Putamen (tissue), 1 donor: Measurements from ENCODE around the gene NRIP1.

Experiments
- DNase-seq: peaks from one replicate; pipeline ENCODE4 v3.0.0-alpha.2; 2016; ENCODE audit warnings: low spot score

Gene NRIP1

DNA sequence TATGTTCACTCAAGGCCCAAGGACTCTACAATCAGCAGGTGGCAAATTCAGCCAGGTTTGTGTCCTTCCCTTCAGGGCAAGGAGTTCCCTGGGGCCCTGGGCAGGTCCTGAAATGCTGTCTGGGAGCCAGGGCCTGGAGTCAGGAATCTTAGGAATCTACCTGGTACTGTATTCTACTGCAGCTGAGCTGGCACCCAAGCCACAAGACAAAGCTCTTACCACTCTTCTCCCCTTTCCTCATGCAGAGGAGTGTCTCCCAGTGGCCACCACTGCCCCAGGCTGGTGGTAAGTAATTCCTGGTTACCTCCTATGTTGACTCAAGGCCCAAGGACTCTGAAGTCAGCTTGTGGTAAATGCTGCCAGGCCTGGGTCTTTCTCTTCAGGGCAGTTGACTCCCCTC lies 153.4 kb downstream of the NRIP1 start:
- DNase-seq: no peak
